Stimulated activated CD4-positive, alpha-beta T cell treated with anti-CD3 and anti-CD28 coated beads, TNF-alpha, amount 100 ng/mL, for 4 hours (primary cell): ENCODE data around the gene PRKCQ.

Experiments
- DNase-seq, 3 experiments: peaks; one replicate each; pipeline ENCODE4 v3.0.0-alpha.2; 2020; ENCODE audit warnings: low read depth in 3 of 3

PRKCQ gene

DNA sequence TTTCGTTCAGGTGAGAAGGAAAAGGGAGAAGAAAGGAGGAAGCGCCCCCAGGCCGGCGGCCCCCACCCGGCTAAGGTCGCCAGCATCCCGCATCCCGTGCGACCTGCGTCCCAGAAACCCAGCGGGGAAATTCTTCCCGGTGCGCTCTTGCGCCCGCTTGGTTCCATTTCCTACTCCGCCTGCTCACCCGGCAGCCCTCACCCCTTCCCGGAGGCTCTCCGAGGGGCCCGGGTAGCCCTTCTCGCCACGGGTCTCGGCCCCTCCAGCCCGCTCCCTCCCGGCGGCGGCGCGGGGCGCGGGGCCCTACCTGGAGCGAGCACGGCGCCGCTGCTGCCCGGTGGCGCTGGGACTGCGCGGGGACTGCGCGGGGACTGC is at the start of gene PRKCQ:
TSS of gene PRKCQ (minus strand) at position 373 of the 375 bp plus-strand sequence. CDS start 65,141 bp downstream, outside the sequence.
- no peak for DNase-seq

DNA sequence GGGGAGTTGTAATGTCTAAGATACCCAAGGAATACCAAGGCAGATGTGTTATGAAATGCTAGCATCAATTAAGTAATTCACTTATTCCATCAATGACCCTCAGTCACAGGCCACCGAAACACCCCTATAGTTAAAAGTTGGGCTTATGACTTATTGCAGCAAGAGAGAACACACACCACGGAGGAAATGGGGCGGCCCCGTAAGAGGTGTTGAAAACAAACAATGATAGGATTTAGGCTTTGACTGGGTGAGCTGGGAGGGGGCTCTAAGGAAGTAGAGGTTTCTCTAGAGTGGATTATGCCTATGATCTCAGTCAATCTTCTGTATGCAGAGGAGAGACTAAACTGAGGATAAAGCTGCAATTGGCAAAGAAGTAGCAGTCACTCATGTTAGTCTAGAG is 45.4 kb upstream of the PRKCQ start:
- DNase-seq = no peak

DNA sequence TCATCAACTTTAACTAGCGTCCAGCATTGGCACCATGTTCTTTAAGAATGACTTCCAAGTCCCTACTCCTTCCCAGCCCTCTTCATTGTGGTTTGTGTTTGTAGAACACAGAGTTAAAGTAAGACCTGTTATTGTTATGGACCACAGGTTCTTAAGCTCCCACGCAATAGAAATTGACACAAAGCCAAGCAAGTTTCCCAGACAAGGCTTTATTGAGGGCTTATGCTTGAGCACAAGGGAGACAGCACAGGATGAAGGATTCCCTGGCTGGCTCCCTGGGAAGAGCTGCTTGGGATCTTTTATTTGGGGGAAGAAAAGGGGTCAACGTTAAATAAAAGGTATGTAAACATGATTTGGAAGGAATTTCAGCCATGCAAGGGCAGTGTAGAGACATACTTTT is 44.3 kb upstream of the PRKCQ start:
- DNase-seq = no peak

DNA sequence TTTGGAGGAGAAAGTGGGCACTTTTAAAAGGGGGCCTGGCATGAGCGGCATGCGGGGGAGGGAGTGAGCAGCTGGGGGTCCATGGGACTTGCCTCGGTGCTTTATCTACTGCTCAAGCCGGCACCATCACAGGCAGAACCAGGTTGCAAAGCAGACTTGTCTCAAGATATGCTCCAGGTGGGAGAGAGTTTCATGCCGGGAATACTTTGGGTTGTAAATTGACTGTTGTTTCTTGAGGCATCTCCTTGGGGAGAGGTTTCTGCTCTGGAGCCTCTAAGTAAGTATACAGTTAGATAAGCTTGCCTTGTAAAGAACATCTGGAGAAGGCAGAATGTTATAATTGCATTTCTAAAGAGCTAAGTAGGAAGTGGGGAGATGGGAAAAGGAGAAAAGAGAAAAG is 42.8 kb upstream of the PRKCQ start:
- no peak for DNase-seq

DNA sequence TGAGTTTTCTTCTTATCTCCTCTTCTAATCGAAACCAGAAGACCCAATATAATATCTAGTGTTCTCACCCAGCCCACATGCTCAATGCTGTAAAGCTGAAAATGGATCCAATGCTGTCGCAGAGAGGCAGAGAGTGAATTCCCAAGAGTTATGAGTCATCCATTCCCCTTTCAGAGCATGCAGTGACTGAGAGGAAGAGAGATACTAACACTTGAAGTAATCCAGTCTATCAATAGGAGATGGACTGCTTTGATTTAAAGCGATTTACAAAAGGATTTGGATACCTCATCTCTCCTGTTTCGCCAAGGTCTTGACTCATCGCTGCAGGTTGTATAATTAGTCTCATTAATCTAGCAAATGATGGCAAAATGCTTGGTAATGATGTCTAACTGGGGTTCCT is 41.5 kb upstream of the PRKCQ start:
- no peak for DNase-seq

DNA sequence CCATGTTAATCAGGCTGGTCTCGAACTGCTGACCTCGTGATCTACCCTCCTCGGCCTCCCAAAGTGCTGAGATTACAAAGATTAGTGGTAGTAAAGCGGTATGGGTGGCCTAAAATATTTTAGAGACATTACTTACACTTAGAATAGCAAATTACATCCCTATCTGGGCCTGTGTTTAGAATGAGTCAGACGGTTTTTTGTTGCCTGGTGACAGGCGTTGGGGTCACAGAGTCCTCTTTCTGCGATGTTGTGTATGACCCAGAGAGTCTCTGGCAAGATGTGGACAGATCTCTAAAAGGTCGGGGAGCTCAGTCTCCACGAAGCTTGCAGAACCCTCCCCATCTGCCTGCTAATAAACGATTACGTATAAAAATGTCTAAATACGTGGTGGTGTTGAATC is 39.6 kb upstream of the PRKCQ start:
- DNase-seq = no peak

DNA sequence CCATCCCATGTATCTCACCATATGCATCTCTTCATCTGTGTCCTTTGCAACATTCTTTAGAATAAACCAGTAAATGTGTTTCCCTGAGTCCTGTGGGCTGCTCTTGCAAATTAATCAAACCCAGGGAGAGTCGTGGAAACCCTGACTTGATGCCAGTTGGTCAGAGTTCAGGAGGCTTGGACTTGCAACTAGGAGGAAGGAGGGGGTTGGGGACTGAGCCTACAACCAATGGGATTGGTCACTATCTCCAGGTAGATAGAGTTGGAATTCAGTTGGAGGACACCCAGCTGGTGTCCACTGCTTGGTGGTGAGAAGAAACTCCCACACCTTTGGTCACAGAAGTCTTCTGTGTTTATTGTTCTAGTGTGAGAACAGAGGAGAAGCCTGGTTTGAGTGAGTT is 38.3 kb upstream of the PRKCQ start:
- no peak for DNase-seq

DNA sequence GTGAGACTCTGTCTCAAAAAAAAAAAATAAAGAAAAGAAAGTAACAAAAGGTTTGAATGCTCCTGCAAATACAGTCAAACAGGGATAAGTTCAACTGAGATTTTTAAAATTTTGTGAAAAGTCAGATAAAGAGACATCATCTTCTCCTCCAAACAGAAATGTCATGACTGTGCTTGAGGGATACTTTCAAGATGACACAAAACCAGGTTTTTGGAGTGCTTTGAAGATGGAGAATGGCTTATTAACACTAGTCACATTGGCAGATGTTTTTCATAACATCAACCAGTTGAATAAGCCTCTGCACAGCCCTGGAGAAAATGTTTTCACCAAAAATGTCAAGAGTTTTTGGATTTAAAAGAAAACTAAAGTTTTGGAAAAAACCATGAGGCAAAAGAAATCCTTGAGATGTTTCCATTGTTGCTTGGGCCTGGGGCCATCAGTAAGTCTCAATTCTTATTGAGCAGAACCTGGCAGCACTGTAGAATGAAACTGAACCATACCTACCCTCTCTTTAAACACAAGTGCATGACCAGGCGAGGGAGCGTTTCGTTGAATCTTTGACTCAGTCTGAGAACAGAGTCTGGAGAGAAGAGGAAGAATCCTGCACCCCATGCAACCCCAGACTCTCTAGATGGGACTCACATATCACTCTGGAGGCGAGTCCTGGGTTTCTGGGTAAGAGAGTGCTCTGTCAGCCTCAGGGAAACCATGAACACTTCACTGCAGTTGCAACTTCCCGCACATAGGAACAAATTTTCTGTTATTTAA is 37.4 kb upstream of the PRKCQ start:
- DNase-seq = no peak

DNA sequence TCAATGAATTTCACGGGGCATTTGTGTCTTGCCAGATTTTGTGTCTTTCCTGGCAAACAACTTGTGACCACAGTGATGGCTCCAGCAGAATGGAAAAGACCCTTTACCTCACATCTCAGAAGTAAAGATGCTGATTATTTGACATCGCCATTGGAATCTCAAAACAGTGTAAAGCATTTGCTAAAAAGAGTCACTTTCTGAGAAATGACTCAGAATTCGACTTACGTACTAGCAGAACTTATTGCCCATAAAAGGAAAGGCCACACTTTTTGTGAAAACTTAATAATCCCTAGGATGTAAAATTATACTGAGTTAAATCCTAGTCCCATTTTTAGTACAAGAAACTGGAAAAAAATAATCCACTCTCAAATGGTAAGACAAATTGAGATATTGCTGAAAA is 35.9 kb upstream of the PRKCQ start:
- DNase-seq = no peak

DNA sequence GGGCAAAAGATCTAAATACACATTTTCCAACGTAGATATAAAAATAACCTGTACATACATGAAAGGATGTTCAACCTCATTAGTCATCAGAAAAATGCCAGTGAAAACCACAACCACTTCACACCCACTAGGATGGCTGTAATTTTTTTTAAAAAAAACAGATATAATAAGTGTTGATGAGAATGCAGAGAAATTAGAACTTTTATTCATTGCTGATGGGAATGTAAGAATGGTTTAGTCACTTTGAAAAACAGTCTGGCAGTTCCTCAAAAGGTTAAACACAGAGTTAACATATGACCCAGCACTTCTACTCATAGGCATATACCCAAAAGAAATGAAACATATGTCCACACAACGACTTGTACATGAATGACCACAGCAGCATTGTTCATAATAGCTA is 32.3 kb upstream of the PRKCQ start:
- no peak for DNase-seq

DNA sequence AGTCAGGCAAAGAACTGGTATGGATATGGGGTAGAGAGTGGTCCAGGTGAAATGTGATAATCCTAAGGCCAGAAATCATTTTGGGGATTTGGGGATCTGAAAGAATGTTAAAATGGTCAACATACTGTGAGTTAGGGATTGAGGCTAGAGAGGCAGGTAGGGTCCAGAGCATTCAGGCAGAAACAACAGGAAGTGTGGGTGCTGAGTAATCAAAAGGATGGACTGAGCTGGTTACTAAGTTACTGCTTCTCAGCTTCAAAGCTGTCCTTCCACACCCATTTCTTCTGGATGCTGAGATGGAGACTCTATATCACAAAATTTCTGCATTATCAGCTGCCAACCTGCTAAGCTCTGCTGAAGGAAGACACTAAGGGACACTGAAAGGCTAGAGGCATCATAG is 30.6 kb upstream of the PRKCQ start:
- no peak for DNase-seq

DNA sequence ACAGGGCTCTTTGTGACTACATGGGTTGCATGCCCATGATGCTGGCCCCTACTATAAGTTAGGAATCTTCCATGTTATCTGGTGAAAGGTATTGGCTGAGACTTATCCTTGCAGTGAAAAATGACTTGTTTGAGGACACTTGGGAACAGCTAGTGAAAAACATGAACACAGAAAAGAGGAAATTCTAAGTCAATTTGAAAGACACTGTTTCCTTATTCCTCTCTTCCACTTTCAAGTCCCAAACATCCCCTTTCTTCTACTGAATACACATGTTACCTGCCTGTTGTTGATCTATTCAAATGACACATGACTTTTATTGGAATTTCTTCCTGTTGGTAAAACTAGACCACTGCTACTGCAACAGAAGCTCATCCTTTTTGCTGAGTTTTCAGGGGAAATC is 29.5 kb upstream of the PRKCQ start:
- DNase-seq = no peak

DNA sequence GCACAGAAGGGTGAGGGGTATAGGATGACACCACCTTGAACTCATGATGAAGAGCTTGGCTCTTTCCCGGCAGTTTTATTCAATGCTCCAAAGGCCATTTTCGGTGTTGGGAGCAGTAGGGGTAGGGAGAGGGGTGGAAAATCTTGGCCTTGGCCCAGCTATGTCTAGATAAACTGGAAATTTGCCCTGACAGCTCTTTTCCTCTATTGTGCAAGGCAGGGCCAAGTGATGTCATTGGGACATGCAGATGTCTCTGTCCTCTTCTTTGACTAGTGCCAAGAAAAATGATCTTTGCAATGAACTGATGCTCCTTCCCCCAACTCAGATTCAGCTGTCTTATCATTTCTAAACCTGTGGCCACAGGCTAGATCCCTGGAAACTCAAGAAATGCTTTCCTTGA is 27.7 kb upstream of the PRKCQ start:
- DNase-seq = no peak

DNA sequence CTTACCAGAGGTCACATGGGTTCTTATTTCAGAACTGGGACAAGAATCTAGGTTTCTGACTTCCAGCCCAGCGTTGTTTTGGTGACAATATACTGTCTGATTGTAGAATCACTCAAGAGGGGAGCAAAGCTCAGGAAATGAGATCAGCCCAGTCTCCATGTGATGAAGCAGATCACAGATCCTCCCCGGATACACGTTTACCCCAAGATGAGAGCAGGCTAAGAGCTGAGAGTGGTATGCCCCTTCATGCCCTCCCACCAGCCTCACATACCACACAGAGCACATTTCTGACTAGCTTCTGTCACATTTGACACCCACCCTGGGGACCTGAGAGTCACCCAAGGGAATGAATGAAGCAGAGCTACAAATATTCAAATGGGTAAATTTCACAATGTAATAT is 27.1 kb upstream of the PRKCQ start:
- DNase-seq = peak in 1 of 3 experiments; percentile 23

DNA sequence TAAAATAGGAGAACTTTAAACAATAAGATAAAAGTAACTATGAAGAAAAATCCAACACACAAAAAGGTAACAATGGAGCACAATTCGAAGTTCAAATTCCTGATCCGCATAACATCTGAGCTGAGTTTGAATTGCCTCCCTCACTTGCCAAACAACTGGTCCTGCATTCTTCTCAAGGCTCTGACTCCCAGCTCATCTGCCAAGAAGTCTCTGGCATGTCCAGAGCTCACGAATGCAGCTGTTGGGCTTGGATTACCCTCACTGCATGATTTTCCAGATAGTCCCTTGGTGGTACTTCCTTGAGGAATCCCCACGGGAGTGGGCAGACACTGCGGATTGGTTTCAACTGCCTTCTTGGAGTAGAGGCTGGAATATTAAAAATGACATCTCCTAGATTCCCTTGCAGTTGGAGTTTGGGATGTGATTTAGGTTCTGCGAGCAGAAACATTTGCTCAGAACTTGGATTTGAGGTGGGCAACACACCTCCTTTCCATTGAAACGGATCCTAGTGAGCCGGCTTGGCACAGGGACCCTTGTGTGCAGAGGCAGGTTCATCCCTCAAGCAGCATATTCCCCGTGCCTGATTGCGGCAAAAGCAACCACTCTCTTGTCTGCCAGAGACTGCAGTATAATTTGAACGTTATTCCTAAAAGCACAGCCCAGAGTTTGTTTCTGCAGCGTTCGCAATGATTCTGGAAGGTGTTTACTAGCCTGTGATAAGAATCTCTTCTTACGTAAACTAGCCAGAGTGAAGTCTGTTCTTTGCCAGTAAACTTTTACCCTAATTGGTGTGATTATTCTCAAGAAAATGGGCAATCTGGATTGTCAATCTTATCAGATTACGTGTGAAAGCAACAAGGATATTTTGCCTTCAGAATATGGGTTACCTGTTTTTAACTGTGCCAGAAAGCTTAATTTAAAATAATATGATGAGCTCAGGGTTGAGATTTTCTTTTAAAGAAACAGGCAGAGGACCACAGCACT is 23.4 kb upstream of the PRKCQ start:
- no peak for DNase-seq

DNA sequence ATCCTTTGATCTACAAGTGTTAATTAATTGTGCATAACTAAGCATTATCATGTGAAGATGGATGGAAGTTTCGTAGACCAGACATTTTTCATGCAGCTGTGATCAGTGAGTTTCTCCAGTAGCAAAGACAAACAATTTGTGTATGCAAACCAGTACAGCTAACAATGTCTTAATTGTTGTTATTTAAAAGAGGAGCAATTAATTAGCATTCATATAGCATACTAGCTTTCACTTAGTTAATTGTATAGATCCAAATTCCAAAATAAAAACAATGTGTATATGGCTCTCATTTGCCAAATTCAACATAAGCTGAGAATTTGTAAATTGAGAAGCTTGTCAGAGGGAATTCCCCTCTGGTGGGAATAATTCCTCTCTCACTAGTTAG is 22.6 kb upstream of the PRKCQ start:
- DNase-seq = no peak

DNA sequence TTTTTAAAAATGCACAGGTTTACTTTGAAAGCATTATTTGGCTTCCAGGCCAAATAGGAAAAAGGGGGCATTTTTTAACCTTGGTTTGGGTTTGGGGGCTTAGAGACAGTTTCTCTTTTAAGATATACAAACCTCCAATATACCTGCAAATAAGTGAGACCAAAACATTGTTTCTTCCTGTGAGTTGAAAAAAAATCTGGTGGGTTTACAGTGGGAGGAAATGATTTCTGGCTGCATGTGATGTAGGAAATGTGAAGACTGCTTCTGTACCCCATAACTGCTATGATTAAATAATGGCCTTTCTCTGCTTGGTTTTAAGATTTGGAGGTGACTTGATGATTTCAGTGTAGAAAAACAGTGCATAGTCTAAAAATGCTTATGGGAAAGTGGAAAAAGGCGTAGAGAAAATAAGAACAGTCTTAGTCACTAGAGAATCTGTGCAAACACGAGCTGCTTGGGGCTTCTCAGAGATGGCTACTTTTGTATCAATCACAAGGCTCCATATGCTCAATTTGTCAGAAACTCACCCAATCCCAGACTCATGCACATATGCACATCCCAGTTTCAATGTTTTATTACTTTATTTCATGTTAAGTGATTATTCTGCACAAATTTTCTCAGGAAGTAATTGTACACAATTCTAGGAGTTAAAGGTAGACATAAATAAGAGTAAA is 22.1 kb upstream of the PRKCQ start:
- DNase-seq = no peak

DNA sequence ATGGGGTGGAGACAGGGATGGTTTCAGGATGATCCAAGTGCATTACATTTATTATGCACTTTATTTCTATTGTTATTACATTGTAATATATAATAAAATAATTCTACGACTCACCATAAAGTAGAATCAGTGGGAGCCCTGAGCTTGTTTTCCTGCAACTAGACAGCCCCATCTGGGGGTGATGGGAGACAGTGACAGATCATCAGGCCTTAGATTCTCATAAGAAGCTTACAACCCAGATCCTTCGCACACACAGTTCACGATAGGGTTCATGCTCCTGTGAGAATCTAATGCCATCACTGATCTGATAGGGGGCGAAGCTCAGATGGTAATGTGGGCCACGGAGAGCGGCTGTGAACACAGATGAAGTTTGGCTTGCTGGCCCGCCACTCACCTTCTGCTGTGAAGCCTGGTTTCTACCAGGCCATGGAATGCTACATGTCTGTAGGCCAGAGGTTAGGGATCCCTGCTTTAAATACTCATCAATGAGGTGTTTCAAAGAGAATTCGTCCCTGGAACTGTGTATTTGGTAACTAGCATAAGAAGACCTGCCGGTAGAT is 21.2 kb upstream of the PRKCQ start:
- DNase-seq = no peak

DNA sequence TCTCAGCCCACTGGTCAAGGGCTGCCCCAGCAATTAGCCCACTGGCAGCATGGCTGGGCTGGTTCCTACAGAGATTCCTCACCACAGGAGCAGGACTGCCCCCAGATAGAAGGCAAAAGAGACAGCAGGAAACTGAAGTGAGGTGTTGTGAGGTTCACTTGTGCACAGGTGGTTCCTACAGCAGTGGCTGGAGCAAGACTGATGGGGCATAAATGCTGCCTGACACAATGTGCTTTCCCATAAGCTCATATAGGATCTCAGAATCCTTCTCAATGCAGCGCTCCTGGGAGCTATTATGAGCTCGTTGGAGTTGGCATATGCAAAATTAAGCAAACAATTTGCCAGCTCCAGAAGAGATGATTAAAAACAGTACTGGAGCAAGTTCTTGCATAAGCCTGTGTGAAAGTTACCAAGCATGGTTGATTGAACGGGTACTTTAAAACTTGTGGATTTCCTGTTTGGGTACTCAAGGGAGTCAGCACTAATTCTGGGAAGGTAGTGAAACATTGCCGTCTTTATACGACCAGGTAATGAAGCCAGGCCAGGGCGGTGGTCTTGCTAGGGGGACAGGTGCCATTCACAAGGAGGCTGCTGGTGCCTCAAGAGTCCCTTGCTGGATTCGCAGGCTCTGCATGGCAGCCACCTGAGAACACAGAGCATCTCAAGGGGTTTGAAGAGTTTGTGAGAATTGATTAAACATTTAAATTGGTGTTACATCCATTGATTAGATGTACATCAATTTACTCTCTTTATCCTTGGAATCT is 20.3 kb upstream of the PRKCQ start:
- no peak for DNase-seq

DNA sequence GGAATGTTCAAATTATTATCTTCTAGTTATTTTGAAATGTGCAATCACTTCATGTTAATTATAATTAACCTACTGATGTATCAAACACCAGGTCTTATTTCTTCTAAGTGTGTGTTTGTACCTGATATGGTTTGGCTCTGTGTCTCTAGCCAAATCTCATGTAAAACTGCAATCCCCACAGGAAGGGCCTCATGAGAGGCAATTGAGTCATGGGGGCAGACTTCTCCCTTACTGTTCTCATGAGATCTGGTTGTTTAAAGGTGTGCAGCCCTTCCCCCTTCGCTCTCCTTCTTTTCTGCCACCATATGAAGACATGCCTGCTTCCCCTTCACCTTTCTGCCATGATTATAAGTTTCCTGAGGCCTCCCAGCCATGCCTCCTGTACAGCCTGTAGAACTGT is 18.6 kb upstream of the PRKCQ start:
- no peak for DNase-seq

DNA sequence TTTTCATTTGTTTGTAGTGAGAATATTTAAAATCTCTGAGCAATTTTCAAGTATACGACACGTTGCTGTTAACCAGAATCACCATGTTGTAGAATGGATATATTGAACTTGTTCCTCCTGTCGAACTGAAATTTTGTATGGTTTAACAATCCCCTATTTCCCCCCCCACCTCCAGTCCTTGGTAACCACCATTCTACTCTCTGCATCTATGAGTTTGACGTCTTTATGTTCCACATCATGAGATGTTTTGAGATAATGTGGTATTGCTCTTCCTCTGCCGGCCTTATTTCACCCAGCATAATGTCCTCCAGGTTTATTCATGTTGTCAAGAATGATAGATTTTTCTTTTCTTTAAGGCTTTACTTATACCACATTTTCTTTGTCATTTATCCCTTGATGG is 17.4 kb upstream of the PRKCQ start:
- DNase-seq = no peak
